ENCODE results near the gene ZBTB20. TPM values are rescaled to one million over a fixed set of nuclear protein-coding genes. Genes with fewer than 3 reads are reported as not detected.

The ZBTB20 gene
- total RNA-seq, 1 experiment from 2014 or later: 12.8 TPM

- no peaks in the 10 kb centered on the region for H3K36me3 ChIP-seq (ENCODE audit: control insufficient read depth, insufficient read depth, low read length)
- H3K4me1 ChIP-seq: peaks cover 39% of the 10 kb centered on the region
- no peak overlapping the region for H3K27ac Mint-ChIP-seq (ENCODE audit: unreplicated experiment)
- H3K4me1 Mint-ChIP-seq (ENCODE audit: low read depth, unreplicated experiment): no peaks in the 10 kb centered on the region
- no peak overlapping the region for H3K4me3 Mint-ChIP-seq (ENCODE audit: unreplicated experiment)
- CTCF ChIA-PET: interaction anchor here (0.6 to 1.2 kb wide), 4 partner anchors 34 to 220 kb away, joined by 3 to 7 read pairs (median 5); no protein-coding TSS in a partner anchor
- intact Hi-C loops (cut with micrococcal nuclease; ENCODE audit: unreplicated experiment): loop anchor here (1.0 to 5.0 kb wide), 3 partner anchors 34 to 708 kb away; no protein-coding TSS in a partner anchor
- no peaks in the 10 kb centered on the region for H3K9me3 ChIP-seq
- H3K27me3 Mint-ChIP-seq (ENCODE audit: insufficient read depth, unreplicated experiment): no peaks in the 10 kb centered on the region
- H3K9me3 Mint-ChIP-seq (ENCODE audit: unreplicated experiment): no peaks in the 10 kb centered on the region
- no peak overlapping the region for H3K4me3 ChIP-seq (ENCODE audit: low read depth, low read length)
- POLR2A ChIA-PET: interaction anchor here (0.5 kb wide), 1 partner anchor 76 kb away, joined by 5 read pairs; no protein-coding TSS in a partner anchor
- no peak for TF ChIP-seq CTCF (IDR thresholded peaks at IDR 0.05; ENCODE audit: insufficient read depth in 1 of 2, low read depth in 1 of 2, low read length in 1 of 2, severe bottlenecking in 1 of 2, unreplicated experiment in 1 of 2)
- DNase-seq: no peak
- H3K27me3 ChIP-seq (replicated peaks; ENCODE audit: control insufficient read depth, insufficient read depth, low read length): no peaks in the 10 kb centered on the region
- peaks cover 17% of the 10 kb centered on the region for H3K36me3 Mint-ChIP-seq (ENCODE audit: insufficient read depth, unreplicated experiment)
- no TSS peak for BruUV-seq (replicated peaks)
Observed at GRCh38 chr3:114384558-114384903, 762.6 kb downstream of the ZBTB20 start.

- Histone ChIP-seq H3K4me3 (ENCODE audit: low read depth, low read length) (no peak overlapping the region), H3K9me3 (no peaks in the 10 kb centered on the region), H3K4me1 (peaks cover 45% of the 10 kb centered on the region), H3K36me3 (ENCODE audit: control insufficient read depth, insufficient read depth, low read length) (no peaks in the 10 kb centered on the region), H3K27me3 (replicated peaks; ENCODE audit: control insufficient read depth, insufficient read depth, low read length) (no peaks in the 10 kb centered on the region)
- Mint-ChIP-seq H3K9me3 (ENCODE audit: unreplicated experiment) (no peaks in the 10 kb centered on the region), H3K36me3 (ENCODE audit: insufficient read depth, unreplicated experiment) (peaks cover 17% of the 10 kb centered on the region), H3K27me3 (ENCODE audit: insufficient read depth, unreplicated experiment) (no peaks in the 10 kb centered on the region), H3K27ac (ENCODE audit: unreplicated experiment) (no peak overlapping the region), H3K4me3 (ENCODE audit: unreplicated experiment) (no peak overlapping the region), H3K4me1 (ENCODE audit: low read depth, unreplicated experiment) (no peaks in the 10 kb centered on the region)
- BruUV-seq (replicated peaks): no TSS peak
- CTCF ChIA-PET: interaction anchor here (0.6 to 1.2 kb wide), 5 partner anchors 19 to 168 kb away, joined by 3 to 7 read pairs (median 4); no protein-coding TSS in a partner anchor
- TF ChIP-seq CTCF (IDR thresholded peaks at IDR 0.05; ENCODE audit: insufficient read depth in 1 of 2, low read depth in 1 of 2, low read length in 1 of 2, severe bottlenecking in 1 of 2, unreplicated experiment in 1 of 2): peak; percentile 55 to 83
- POLR2A ChIA-PET: interaction anchor here (0.5 kb wide), 1 partner anchor 77 kb away, joined by 5 read pairs; no protein-coding TSS in a partner anchor
- peak; percentile 72 to 74 for DNase-seq
- intact Hi-C loops (cut with micrococcal nuclease; ENCODE audit: unreplicated experiment): loop anchor here (1.0 to 5.0 kb wide), 3 partner anchors 34 to 708 kb away; no protein-coding TSS in a partner anchor
Observed at GRCh38 chr3:114383875-114384557, 763.1 kb downstream of the ZBTB20 start.

- DNase-seq: peak; percentile 72 to 83
- H3K27ac Mint-ChIP-seq (ENCODE audit: unreplicated experiment): no peak overlapping the region
- Histone ChIP-seq H3K4me3 (ENCODE audit: low read depth, low read length) (no peak overlapping the region), H3K36me3 (ENCODE audit: control insufficient read depth, insufficient read depth, low read length) (no peaks in the 10 kb centered on the region), H3K9me3 (no peaks in the 10 kb centered on the region), H3K27me3 (replicated peaks; ENCODE audit: control insufficient read depth, insufficient read depth, low read length) (no peaks in the 10 kb centered on the region), H3K4me1 (peaks cover 52% of the 10 kb centered on the region)
- peak overlapping the region; percentile 48 for H3K4me3 Mint-ChIP-seq (ENCODE audit: unreplicated experiment)
- H3K36me3 Mint-ChIP-seq (ENCODE audit: insufficient read depth, unreplicated experiment): peaks cover 26% of the 10 kb centered on the region
- H3K4me1 Mint-ChIP-seq (ENCODE audit: low read depth, unreplicated experiment): peaks cover 9% of the 10 kb centered on the region
- intact Hi-C loops (cut with micrococcal nuclease; ENCODE audit: unreplicated experiment): loop anchor here (1.0 to 5.0 kb wide), 4 partner anchors 10 to 712 kb away; no protein-coding TSS in a partner anchor
- H3K27me3 Mint-ChIP-seq (ENCODE audit: insufficient read depth, unreplicated experiment): no peaks in the 10 kb centered on the region
- CTCF ChIA-PET: interaction anchor here (1.1 to 2.1 kb wide), 3 partner anchors 9 to 39 kb away, joined by 3 to 13 read pairs (median 6); no protein-coding TSS in a partner anchor
- no peaks in the 10 kb centered on the region for H3K9me3 Mint-ChIP-seq (ENCODE audit: unreplicated experiment)
- BruUV-seq (replicated peaks): no TSS peak
- no peak for TF ChIP-seq CTCF (IDR thresholded peaks at IDR 0.05; ENCODE audit: insufficient read depth in 1 of 2, low read depth in 1 of 2, low read length in 1 of 2, severe bottlenecking in 1 of 2, unreplicated experiment in 1 of 2)
- POLR2A ChIA-PET: interaction anchor here (0.6 to 1.2 kb wide), 4 partner anchors 10 to 368 kb away, joined by 3 to 7 read pairs (median 4); no protein-coding TSS in a partner anchor
Observed at GRCh38 chr3:114380233-114380651, 766.8 kb downstream of the ZBTB20 start.

All from Caco-2 (cell line).